Right lobe of liver (tissue), 4 donors: ENCODE results near the gene EVL.

Source experiments
- POLR2A ChIP-seq: fragments of 450-650 bp; IDR thresholded peaks from one replicate; pipeline ENCODE4 v1.6.1; 2017; ENCODE audit warnings: antibody characterized with exemption, mild to moderate bottlenecking
- TF ChIP-seq, protein P1 (sequence below), 4 donors: fragments of 200-600 bp in 3 of 4; fragments of 450-650 bp in 1 of 4; IDR thresholded peaks; one replicate each; pipeline versions ENCODE4 v1.5.1 to v1.8.0; 2016 to 2022; ENCODE audit warnings: antibody characterized with exemption in 4 of 4, mild to moderate bottlenecking in 2 of 4
- donor health status: DM: no; HTN: no; CAD: no.
- donor health status: DM: no; HTN: no; CAD: no.
- donor health status: DM: no; HTN: yes; CAD: no.

DNA sequence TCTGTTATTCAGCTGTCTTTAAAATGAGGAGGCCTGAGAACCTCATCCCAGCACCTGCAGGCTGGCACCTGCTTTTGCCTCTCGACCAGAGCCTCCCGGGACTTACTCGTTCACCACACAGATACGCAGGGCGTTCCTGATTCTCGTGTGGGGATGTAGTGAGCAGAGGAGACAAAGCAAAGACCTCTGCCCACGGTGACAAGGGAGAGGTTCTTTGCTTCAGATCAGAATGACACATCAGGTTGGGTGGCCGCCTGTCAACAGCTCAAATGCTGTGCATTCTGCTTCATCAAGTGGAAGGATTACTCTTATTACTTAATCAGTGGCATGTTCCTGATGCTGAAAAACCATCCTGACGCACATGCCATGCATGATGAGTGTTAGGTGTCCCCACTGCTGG, 69.9 kb downstream of the EVL start:
- TF ChIP-seq, protein P1, sequence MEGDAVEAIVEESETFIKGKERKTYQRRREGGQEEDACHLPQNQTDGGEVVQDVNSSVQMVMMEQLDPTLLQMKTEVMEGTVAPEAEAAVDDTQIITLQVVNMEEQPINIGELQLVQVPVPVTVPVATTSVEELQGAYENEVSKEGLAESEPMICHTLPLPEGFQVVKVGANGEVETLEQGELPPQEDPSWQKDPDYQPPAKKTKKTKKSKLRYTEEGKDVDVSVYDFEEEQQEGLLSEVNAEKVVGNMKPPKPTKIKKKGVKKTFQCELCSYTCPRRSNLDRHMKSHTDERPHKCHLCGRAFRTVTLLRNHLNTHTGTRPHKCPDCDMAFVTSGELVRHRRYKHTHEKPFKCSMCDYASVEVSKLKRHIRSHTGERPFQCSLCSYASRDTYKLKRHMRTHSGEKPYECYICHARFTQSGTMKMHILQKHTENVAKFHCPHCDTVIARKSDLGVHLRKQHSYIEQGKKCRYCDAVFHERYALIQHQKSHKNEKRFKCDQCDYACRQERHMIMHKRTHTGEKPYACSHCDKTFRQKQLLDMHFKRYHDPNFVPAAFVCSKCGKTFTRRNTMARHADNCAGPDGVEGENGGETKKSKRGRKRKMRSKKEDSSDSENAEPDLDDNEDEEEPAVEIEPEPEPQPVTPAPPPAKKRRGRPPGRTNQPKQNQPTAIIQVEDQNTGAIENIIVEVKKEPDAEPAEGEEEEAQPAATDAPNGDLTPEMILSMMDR (IDR thresholded peaks at IDR 0.05): no peak
- TF ChIP-seq POLR2A: no peak
